HepG2 (cell line): ENCODE results near the gene SMCHD1. TPM values are rescaled to one million over a fixed set of nuclear protein-coding genes. Genes with fewer than 3 reads are reported as not detected.

Source experiments
- BORCS8-MEF2B ChIP-seq: sonication (generic); formaldehyde crosslinking; IDR thresholded peaks from 2 replicates; pipeline ENCODE4 v1.8.0; 2022; ENCODE audit warnings: mild to moderate bottlenecking, missing genetic modification reagents
- HMGXB3 ChIP-seq: sonication (generic); formaldehyde crosslinking; IDR thresholded peaks from 2 replicates; pipeline ENCODE4 v1.4.0; 2020; ENCODE audit warnings: missing genetic modification reagents, borderline replicate concordance
- MAFF ChIP-seq: IDR thresholded peaks from 2 replicates; pipeline ENCODE4 v1.6.1; 2011; ENCODE audit warnings: low read depth, low read length, improper control_type of control experiment
- NFKB2 ChIP-seq: sonication (generic); formaldehyde crosslinking; IDR thresholded peaks from 2 replicates; pipeline ENCODE4 v1.4.0; 2020; ENCODE audit warnings: missing genetic modification reagents, borderline replicate concordance
- REST ChIP-seq, 2 experiments: IDR thresholded peaks; 2 replicates each; pipeline ENCODE4 v1.6.1; 2011 to 2012; ENCODE audit warnings: low read length in 2 of 2, borderline replicate concordance in 1 of 2, low read depth in 1 of 2, mild to moderate bottlenecking in 1 of 2, moderate library complexity in 1 of 2
- TAF15 ChIP-seq: fragments of 200-400 bp; formaldehyde crosslinking; IDR thresholded peaks from one replicate; pipeline ENCODE4 v1.6.1; 2018; ENCODE audit warnings: mild to moderate bottlenecking, low read depth, low read length; ENCODE audit not compliant: poor library complexity, severe bottlenecking
- TGIF2 ChIP-seq: IDR thresholded peaks from 2 replicates; pipeline ENCODE4 v1.6.1; 2016; ENCODE audit warnings: control low read depth, missing compliant biosample characterization
- ZKSCAN8 ChIP-seq: IDR thresholded peaks from 2 replicates; pipeline ENCODE4 v1.6.1; 2016; ENCODE audit warnings: borderline replicate concordance, missing genetic modification reagents, missing compliant biosample characterization
- ZNF788 ChIP-seq: sonication (generic); formaldehyde crosslinking; IDR thresholded peaks from 2 replicates; pipeline ENCODE4 v1.5.0; 2020; ENCODE audit warnings: mild to moderate bottlenecking, missing genetic modification reagents, borderline replicate concordance
- ZSCAN31 ChIP-seq: sonication (generic); formaldehyde crosslinking; IDR thresholded peaks from 2 replicates; pipeline ENCODE4 v1.5.0; 2020; ENCODE audit warnings: low read depth, mild to moderate bottlenecking, missing genetic modification reagents
- polyA plus RNA-seq, 8 experiments: library from polyadenylated mRNA; depleted of rRNA in 3 of 8; stranded (reverse) in 7 of 8; unstranded in 1 of 8; fragments of >200 nt; fragmentation: Illumina TruSeq in 4 of 8; extraction: Trizol in 4 of 8; gene quantifications; 2 replicates each; pipeline versions ENCODE4 v1.2.1 to v1.2.3, GENCODE V29; 2011 to 2016; ENCODE audit warnings: low read depth in 4 of 8, missing spikeins in 1 of 8, mixed read lengths in 1 of 8; ENCODE audit not compliant: insufficient read depth in 1 of 8
- total RNA-seq, 5 experiments: library from RNA; depleted of rRNA; stranded (reverse); fragments of >200 nt; fragmentation: Illumina TruSeq; extraction: Trizol; gene quantifications; 2 replicates each; pipeline ENCODE4 v1.2.3, GENCODE V29; 2016; ENCODE audit warnings: low read depth in 1 of 5
- TF ChIP-seq, protein P1 (sequence below): fragments of 450-650 bp; IDR thresholded peaks from 2 replicates; pipeline ENCODE4 v1.6.1; 2016

Gene SMCHD1
- total and polyA plus RNA-seq, 2 of the 13 experiments (the other 11 are each of a cell fraction or from before 2014, with no cell fraction given), result 21.4 to 93.6 TPM

GRCh38 chr18:2655178-2655953, at the start of gene SMCHD1 (continued):
- TF ChIP-seq REST (IDR thresholded peaks at IDR 0.05; ENCODE audit: borderline replicate concordance in 1 of 2, low read depth in 1 of 2, low read length in 2 of 2) (peak in 1 of 2 experiments; percentile 14; a peak in 1 of 4 replicates), TGIF2 (CRISPR knock-in tag) (no peak), ZKSCAN8 (no peak), ZNF788 (CRISPR knock-in tag) (peak; percentile 32; the same call in 1 of the 2 replicates), BORCS8-MEF2B (CRISPR knock-in tag) (peak; percentile 48; the same call in 1 of the 2 replicates), ZSCAN31 (CRISPR knock-in tag) (peak; percentile 87; the same call in 1 of the 2 replicates), HMGXB3 (CRISPR knock-in tag) (no peak; the same call in 1 of the 2 replicates), NFKB2 (CRISPR knock-in tag) (peak; percentile 69; the same call in 1 of the 2 replicates), MAFF (no peak), TAF15 (peak; percentile 1)
- TF ChIP-seq, protein P1, sequence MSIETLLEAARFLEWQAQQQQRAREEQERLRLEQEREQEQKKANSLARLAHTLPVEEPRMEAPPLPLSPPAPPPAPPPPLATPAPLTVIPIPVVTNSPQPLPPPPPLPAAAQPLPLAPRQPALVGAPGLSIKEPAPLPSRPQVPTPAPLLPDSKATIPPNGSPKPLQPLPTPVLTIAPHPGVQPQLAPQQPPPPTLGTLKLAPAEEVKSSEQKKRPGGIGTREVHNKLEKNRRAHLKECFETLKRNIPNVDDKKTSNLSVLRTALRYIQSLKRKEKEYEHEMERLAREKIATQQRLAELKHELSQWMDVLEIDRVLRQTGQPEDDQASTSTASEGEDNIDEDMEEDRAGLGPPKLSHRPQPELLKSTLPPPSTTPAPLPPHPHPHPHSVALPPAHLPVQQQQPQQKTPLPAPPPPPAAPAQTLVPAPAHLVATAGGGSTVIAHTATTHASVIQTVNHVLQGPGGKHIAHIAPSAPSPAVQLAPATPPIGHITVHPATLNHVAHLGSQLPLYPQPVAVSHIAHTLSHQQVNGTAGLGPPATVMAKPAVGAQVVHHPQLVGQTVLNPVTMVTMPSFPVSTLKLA, result 0 out of 2 replicates have a peak, but pooled peaks have one; percentile 13
